ENCODE data around the gene FAAP100.
"Not testable (repeated sequence)": the region's sequence is repeated elsewhere in the genome, so short reads cannot be mapped to it uniquely, and the experiment has no call there.

FAAP100 gene

DNA sequence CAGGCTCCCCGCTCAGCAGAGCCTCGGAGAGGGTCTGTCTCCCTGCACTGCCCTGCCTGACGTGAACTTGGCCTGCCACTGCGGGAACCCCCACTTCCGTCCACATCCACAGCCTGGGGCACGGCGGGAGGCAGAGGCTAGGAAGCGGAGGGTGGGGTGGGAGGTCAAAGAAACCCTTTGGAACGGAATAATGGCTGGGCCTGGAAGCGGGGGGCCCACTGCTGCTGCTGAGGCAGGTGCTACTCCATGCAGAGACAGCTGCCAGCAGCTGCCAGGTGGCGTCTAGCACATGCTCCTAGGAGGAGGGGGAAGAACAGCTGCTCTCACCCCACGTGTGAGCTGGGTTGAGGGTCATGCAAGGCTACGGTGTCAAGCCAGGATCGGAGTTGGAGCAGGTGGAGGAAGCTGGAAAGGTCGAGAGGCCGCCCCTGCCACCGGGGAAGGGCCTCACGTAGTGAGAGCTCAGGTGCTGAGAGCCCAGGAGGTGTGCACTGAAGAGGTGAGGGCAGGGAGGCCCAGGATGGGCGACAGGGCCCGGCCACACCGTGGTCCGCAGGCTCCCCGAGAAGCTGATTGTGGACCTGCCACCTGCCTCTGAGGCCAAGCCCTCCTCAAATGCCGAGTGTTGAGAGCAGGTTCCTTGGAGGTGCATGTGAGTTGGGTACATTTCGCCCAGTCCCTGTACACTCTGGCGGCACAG is 14.1 kb downstream of the FAAP100 start:
- no peak for DNase-seq (ENCODE audit: low spot score)

DNA sequence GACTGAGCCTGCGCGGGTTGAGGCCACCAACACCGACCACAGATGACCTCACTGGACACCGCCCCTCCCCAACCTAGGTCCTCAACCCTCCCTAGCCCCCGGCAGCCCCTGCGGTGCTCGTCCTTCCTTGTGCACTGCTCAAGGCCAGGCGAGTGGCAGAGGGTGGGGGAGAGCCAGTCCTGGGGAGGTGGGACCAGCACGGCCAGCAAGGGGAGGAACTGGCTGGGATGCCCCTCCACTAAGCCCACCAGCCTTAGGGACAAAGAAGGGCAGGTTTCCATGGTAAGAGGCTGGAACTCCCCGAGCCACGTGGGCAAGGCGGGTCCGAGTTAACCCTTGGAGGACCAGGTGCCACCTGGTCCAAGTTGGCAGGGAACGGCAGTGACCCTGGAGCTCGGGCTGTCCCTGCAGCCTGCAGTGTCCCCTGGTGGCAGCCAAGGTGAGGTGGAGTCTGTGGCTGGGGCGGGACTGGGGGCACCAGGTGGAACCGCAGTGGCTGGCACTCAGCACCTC is 14.8 kb downstream of the FAAP100 start:
- peak; percentile 43 for DNase-seq (ENCODE audit: low spot score)

DNA sequence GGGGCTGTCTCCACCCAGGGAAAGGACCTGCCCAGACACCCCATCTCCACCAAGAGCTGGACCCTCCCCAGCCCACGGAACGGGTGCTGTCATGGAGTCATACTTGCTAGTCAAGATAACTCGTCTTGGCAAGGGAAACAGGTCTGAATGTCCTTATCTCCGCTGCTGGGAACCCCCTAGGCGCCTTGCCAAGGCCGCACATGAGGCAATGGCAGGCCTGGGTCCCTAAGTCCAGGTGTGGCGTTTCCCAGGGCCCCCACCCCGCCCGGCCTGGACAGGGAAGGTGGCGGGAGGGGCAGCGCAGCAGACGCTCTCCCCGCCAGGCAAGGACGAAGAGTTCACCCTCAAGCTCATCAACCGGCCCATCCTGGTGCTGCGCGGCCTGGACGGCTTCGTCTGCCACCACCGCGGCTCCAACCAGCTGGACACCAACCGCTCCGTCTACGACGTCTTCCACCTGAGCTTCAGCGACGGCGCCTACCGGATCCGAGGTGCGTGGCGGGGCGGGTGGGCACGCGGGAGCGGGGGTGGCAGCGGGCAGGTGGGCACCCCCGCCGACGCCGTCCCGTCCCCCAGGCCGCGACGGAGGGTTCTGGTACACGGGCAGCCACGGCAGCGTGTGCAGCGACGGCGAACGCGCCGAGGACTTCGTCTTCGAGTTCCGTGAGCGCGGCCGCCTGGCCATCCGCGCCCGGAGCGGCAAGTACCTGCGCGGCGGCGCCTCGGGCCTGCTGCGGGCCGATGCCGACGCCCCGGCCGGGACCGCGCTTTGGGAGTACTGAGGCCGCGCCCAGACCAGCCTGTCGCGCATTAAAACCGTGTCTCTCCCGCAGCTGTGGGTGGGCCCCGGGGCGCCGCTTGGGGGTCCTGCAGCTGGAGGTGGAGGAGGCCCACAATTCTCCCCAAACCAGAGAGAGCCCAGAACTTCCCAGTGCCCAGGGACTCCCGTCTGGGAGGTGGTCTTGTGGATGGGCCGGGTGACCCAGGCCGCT is 15.6 kb downstream of the FAAP100 start:
- no peak for DNase-seq (ENCODE audit: low spot score)

DNA sequence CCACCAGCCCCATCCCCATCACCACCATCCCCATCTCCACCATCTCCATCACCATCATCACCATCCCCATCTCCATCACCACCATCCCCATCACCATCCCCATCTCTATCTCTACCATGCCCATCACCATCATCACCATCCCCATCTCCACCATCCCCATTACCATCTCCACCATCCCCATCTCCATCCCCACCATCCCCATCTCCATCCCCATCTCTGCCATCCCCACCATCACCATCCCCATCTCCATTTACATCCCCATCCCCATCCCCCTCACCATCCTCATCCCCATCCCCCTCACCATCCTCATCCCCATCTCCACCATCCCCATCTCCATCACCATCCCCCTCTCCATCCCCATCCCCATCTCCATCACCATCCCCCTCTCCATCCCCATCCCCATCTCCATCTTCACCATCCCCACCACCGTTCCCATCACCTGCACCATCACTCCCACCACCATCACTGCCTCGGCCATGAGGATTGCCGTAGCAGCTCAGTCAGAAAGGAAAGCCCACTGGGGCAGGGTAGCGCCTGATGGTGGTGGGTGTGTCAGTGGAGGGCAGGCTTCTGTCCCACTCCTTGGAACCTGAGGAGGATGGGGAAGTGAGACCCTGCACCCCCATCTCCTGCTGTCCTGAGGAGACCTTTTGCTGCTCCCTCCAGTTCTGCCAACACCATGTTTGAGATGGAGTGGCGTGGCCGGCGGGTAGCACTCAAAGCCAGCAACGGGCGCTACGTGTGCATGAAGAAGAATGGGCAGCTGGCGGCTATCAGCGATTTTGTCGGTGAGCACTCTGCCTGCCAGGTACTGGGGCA is 16.5 kb downstream of the FAAP100 start:
- no peak for DNase-seq (ENCODE audit: low spot score)

DNA sequence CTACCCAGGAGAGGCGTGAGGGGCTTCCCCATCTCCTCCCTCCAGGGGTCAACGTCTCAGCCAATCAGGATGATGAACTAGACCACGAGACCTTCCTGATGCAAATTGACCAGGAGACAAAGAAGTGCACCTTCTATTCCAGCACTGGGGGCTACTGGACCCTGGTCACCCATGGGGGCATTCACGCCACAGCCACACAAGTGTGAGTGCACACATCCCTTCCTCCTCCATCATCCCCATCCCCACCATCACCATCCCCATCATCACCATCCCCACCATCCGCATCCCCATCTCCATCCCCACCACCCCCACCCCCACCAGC is 17.2 kb downstream of the FAAP100 start:
- no peak for DNase-seq (ENCODE audit: low spot score)

DNA sequence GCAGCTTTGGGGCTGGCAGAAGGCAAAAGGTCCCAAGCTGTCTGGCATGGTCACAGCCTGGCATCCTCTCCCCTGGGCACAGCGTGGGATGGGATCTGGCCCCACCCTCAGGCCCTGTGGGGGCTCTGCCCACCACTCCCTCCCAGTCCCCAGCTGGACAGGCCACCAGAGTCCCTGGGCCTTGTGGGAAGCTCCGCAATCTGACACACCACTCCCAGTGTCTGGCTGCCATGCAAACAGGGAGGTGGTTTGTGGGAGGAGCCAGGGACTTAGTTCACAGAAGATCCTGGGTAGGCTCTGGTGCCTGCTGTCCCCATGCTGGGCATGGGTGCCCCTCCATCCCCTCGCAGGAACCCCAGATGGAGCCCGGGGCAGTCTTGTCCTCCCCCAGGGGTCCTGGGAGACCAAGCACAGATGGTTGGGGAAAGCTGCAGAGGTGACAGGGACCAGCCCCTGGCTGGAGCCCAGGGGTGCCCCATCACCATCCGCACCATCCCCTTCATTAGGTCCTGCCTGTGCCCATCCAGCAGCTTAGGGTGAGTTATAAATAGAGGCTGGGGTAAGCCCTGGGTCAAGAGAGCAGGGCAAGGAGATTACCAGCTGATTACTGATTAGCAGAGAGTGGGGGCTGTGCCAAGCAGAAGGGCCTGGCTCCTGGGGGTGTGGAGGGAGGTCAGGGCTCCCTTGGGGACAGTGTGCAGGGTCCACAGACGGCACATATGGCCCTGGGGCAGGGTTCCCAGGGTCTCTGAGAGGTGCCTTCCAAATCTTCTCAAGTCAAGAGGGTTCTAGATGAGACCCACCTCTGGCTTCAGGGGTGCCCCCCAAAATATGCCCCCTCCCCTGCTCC is 17.8 kb downstream of the FAAP100 start:
- peak; percentile 52 for DNase-seq (ENCODE audit: low spot score)

DNA sequence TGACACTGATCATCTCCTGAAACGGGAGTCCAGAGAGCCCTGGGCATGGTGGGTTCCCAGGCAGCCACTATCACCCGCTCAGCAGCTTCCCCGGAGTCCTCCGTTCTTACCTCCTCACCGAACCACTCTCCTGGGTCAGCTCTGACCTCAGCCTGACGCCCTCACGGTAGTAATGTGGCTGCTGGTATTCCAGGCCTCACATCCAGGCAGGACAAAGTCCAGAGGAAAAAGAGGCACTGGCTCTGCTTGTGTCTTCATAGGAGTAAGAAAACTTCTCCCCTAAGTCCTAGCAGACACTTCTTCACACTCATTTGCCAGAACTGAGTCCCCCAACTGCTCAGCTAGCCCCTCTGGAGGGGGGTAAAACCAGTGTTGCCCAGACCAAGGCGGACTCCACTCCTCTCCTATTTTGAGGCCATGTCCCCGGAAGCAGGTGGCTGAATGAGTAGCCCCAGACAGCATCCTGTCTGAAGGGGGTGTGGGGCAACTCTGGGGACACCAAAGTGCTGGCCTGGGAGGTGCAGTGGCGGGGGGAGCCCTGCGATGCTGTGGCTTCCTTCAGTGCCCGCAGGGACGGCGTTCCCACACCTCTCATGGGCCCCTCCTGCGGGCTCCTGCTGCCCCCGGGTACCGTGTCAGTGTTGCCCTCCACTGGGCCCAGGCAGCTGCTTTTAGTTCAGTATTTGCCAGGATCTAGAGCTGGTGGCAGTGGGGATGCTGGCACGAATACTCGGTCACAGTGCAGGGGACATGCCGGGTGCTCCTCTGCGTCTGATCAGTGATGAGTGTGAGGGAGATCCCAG is 18.6 kb downstream of the FAAP100 start:
- DNase-seq (ENCODE audit: low spot score) = no peak

DNA sequence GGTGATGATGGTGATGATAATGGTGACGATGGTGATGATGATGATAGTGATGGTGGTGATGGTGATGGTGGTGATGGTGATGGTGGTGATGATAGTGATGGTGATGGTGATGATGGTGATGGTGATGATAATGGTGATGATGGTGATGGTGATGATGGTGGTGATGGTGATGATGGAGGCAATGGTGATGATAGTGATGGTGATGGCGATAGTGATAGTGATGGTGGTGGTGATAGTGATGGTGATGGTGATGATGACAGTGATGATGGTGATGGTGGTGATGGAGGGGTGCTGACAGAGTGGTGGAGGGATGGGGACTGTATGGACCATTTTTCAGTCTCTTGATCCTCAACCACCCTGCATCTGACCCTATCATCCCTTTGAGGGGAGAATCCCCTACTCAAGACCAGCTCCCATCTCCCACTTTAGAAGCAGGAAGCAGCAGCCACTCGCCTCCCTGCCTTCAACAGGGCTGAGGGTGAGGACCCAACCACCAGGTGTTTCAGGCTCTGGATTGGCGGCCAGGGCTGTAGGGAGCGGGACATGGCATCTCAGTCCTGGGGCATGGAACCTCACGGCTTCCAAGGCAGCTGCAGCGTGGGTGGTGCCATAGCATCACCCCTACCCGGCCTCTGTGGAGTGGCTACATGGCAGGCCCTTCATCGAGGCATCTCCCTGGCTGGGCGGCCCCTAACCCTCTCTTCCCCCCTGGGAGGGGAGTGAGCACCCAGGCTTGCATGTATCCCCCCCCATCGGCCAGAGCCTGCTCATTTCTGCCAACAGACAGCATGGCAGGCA is 19.5 kb downstream of the FAAP100 start:
- no peak for DNase-seq (ENCODE audit: low spot score)

DNA sequence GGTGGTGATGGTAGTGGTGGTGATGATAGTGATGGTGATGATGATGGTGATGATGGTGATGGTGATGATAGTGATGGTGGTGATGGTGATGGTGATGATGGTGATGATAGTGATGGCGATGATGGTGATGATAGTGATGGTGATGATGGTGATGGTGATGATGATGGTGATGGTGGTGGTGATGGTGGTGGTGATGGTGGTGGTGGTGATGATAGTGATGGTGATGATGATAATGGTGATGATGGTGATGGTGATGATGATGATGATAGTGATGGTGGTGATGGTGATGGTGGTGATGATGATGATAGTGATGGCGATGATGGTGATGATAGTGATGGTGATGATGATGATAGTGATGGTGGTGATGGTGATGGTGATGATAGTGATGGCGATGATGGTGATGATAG is 20.2 kb downstream of the FAAP100 start:
- not testable (repeated sequence) for DNase-seq (ENCODE audit: low spot score)

DNA sequence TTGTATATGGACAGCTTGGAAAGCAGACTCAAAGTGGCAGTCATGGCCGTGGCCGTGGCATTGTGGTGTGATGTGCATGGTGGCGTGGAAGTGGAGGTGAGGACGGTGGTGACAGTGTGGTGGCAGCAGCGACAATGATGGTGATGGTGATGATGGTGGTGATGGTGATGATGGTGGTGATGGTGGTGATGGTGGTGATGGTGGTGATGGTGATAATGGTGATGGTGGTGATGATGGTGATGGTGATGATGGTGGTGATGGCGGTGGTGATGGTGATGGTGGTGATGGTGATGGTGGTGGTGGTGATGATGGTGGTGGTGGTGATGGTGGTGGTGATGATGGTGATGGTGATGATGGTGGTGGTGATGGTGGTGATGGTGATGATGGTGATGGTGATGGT is 21.1 kb downstream of the FAAP100 start:
- not testable (repeated sequence) for DNase-seq (ENCODE audit: low spot score)

DNA sequence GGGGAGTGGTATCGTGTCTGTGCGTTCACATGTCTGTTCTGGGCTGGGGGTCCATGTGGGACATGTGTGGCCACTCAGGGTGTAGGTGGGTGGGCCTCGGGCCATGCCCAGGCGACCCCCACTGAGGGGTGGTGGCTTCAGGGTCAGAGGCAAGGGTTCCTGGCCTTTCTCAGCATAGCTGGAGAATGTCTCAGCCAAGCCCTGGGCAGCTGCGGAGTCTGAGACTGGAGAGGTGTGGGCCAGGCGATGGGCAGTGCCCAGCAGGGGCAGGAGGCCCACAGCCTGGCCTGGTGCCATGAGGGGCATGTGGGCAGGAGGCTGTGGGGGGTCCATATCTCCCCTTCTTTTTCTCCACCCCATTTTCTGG is 22.7 kb downstream of the FAAP100 start:
- no peak for DNase-seq (ENCODE audit: low spot score)

DNA sequence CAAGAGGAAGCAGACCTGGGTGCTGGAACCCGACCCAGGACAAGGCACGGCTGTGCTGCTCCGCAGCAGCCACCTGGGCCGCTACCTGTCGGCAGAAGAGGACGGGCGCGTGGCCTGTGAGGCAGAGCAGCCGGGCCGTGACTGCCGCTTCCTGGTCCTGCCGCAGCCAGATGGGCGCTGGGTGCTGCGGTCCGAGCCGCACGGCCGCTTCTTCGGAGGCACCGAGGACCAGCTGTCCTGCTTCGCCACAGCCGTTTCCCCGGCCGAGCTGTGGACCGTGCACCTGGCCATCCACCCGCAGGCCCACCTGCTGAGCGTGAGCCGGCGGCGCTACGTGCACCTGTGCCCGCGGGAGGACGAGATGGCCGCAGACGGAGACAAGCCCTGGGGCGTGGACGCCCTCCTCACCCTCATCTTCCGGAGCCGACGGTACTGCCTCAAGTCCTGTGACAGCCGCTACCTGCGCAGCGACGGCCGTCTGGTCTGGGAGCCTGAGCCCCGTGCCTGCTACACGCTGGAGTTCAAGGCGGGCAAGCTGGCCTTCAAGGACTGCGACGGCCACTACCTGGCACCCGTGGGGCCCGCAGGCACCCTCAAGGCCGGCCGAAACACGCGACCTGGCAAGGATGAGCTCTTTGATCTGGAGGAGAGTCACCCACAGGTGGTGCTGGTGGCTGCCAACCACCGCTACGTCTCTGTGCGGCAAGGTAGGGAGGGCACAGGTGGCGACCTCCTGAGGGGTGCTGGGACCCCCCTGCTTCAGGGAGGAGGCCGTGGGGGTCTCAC is 23.3 kb downstream of the FAAP100 start:
- DNase-seq (ENCODE audit: low spot score) = no peak

DNA sequence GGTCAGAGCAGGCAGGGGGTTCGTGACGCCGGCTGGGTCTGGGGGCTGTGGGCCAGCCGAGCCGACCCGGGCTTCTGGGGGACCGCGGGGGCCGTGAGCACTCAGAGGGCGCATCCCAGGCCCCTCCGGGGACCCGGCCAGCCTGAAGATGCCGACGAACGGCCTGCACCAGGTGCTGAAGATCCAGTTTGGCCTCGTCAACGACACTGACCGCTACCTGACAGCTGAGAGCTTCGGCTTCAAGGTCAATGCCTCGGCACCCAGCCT is 23.8 kb downstream of the FAAP100 start:
- no peak for DNase-seq (ENCODE audit: low spot score)

DNA sequence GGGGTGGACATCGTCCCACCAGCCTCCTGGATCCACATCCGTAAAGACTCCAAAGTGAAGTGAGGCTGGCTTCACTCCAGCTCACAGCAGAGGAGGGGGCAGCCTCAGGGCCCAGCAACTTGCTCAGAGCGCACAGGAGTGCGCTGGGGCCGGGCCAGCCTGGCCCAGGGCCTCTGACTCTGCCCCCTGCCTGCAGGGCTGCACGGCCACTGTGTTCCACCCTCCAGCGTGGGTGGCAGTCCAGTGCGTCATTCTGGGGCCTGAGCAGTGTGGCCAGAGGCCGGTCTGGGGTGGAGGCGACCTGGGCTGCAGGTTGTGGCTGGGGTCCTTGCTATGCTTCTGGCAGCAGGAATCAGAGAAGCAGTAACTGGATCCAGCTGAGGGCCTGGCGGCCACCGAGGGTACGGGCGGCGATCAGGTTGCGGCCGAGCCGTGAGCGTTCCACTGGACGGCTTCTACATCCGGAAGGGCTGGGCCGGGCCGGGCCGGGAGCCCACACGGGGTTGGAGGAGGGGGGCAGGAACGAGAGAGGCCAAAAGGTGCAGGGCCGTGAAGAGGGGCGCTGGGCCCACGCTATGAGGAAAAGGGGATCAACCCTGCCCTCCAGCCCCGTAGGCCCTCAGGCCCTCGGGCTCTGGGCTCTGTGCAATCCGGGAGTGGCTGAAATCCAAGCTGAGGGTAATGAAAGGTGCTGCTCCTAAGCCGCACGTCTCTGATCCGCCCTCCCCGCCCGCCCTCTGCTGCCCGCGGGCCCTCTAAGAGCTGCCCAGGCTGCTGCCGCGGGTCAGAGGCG is 24.4 kb downstream of the FAAP100 start, which contains the start of gene FSCN2:
FSCN2 (plus strand) TSS at position 787 of the 793 bp plus-strand sequence. CDS start 155 bp downstream, outside the sequence.
- DNase-seq (ENCODE audit: low spot score) = peak; percentile 43

DNA sequence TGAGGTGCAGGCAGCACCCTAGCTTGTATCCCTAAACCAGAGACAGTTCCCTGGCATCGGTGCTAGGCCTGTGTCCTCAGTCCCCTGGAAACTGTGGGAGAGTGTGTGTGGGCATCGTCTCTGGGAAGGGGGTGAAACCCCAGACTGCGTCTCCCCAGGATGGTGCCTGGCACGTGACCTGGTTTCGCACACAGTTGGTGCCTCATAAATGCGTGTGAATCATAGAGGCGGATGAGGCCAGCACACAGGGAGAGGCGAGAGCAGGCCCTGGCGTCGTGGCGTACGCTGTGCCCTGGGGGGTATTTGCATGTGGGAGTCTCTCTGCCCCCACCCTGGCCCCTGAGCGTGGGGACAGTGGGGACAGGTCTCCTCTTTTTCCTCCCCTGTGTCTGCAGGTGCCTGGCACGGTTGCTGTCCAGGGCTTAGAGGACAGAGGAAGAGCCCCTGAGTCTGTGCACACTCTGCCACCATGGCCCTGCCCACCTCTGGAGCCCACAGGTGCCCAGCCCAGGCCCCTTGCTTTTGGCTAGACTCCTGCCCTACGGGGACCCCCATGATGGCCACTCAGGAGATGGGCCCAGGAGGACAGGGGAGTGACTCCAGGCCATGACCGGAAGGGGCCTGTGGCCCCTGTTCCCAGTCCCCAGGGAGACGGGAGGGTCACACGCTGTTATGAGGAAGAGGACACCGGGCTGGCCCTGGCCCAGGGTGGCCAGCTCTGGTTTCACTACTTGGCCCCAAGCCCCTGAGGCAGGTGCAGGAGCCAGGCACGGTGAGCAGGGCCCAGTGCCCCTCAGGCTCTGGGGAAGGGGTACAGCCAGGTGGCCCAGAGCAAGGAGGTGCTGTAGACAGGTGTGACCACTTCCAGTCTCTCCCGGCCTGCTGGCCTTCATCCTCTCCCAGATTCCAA is 25.2 kb downstream of the FAAP100 start:
- no peak for DNase-seq (ENCODE audit: low spot score)

DNA sequence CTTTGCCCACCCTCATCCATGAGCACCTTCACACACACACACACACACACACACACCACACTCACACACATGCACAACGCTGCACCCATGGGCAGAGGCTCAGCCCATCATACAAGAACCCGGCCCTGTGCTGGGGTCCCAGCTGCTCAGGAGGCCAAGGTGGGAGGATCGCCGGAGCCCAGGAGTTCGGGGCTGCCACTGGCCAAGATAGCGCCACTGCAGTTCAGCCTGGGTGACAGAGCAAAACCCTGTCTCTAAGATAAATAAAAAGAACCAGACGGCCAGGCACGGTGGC is 27.3 kb downstream of the FAAP100 start:
- no peak for DNase-seq (ENCODE audit: low spot score)

Data from AG08395 (cell line).